PC-3 (cell line): ENCODE data around the gene PTPRD.

Experiments used
- CTCF ChIP-seq: fragments of 300-600 bp; sonication (generic); conservative IDR thresholded peaks from 2 replicates; pipeline ENCODE4 v1.5.1; 2017; ENCODE audit warnings: antibody characterized with exemption, low read depth, mild to moderate bottlenecking, low read length
- EZH2phosphoT487 ChIP-seq: fragments of 300-600 bp; sonication (generic); IDR thresholded peaks from 2 replicates; pipeline ENCODE4 v1.6.1; 2018; ENCODE audit warnings: mild to moderate bottlenecking, antibody characterized with exemption, low read length, borderline replicate concordance

GRCh38 chr9:8424786-8425410 is 2187.9 kb downstream of the PTPRD start:
- no peak for TF ChIP-seq CTCF
- TF ChIP-seq EZH2phosphoT487, result no peak
